Type B pancreatic cell (in vitro differentiated cells): ENCODE results near the gene TMEM256. TPM values are rescaled to one million over a fixed set of nuclear protein-coding genes. Genes with fewer than 3 reads are reported as not detected.
A peak's percentile ranks its signal among the peaks of the same experiment; 100 is the strongest.

Source experiments
- DNase-seq: peaks from one replicate; pipeline ENCODE4 v3.0.0; 2021; ENCODE audit warnings: mixed read lengths; ENCODE audit not compliant: unreplicated experiment; ENCODE audit errors: extremely low spot score
- H3K27ac Mint-ChIP-seq: 2 replicates; pipeline ENCODE4 v1.8.0; 2021; ENCODE audit warnings: mild to moderate bottlenecking, mixed read lengths
- H3K27me3 Mint-ChIP-seq: 2 replicates; pipeline ENCODE4 v1.8.0; 2021; ENCODE audit warnings: mixed read lengths
- H3K36me3 Mint-ChIP-seq: 2 replicates; pipeline ENCODE4 v1.8.0; 2021; ENCODE audit warnings: mixed read lengths
- H3K4me1 Mint-ChIP-seq: one replicate; pipeline ENCODE4 v1.8.0; 2021; ENCODE audit warnings: mixed read lengths; ENCODE audit not compliant: unreplicated experiment
- H3K4me3 Mint-ChIP-seq: 2 replicates; pipeline ENCODE4 v1.8.0; 2021; ENCODE audit warnings: mild to moderate bottlenecking, mixed read lengths
- H3K9me3 Mint-ChIP-seq: 2 replicates; pipeline ENCODE4 v1.8.0; 2021; ENCODE audit warnings: mixed read lengths
- total RNA-seq: library from RNA; stranded (reverse); gene quantifications from 2 replicates; pipeline ENCODE4 v1.2.1, GENCODE V29; 2021; ENCODE audit warnings: low replicate concordance
- TF ChIP-seq, protein P1 (sequence below): fragments of 200-600 bp; sonication (generic); conservative IDR thresholded peaks from 2 replicates; pipeline ENCODE4 v1.5.0; 2021; ENCODE audit warnings: antibody characterized with exemption, mild to moderate bottlenecking

Gene TMEM256
- total RNA-seq, 1 donor from 2014 or later, result 89.8 TPM

DNA sequence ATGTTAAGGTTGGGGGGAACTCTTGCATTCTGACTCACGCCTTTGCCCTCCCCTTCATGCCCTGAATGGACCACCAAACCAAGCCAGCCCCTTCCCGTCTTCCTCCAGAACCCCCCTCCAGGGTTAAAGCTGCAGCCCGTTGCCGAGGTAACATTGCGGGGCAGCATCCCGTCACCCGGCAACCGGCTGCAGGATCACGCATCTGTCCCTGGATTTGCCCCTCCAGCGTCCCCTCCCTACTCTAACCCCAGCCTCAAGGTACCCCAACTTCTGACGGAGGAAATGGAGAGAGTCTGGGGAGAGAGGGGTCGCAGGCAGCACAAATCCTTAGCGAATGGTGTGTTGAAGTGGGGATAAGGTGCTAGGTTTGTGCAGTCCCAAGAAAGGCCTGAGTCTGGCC lies 3.2 kb upstream of the TMEM256 start:
- Mint-ChIP-seq H3K27ac (no peak overlapping the region), H3K4me3 (peak overlapping the region; percentile 52), H3K27me3 (peaks cover 4% of the 10 kb centered on the region), H3K36me3 (peaks cover 12% of the 10 kb centered on the region), H3K4me1 (peaks cover 12% of the 10 kb centered on the region), H3K9me3 (no peaks in the 10 kb centered on the region)
- DNase-seq, result no peak
- TF ChIP-seq, protein P1, sequence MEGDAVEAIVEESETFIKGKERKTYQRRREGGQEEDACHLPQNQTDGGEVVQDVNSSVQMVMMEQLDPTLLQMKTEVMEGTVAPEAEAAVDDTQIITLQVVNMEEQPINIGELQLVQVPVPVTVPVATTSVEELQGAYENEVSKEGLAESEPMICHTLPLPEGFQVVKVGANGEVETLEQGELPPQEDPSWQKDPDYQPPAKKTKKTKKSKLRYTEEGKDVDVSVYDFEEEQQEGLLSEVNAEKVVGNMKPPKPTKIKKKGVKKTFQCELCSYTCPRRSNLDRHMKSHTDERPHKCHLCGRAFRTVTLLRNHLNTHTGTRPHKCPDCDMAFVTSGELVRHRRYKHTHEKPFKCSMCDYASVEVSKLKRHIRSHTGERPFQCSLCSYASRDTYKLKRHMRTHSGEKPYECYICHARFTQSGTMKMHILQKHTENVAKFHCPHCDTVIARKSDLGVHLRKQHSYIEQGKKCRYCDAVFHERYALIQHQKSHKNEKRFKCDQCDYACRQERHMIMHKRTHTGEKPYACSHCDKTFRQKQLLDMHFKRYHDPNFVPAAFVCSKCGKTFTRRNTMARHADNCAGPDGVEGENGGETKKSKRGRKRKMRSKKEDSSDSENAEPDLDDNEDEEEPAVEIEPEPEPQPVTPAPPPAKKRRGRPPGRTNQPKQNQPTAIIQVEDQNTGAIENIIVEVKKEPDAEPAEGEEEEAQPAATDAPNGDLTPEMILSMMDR, result no peak

DNA sequence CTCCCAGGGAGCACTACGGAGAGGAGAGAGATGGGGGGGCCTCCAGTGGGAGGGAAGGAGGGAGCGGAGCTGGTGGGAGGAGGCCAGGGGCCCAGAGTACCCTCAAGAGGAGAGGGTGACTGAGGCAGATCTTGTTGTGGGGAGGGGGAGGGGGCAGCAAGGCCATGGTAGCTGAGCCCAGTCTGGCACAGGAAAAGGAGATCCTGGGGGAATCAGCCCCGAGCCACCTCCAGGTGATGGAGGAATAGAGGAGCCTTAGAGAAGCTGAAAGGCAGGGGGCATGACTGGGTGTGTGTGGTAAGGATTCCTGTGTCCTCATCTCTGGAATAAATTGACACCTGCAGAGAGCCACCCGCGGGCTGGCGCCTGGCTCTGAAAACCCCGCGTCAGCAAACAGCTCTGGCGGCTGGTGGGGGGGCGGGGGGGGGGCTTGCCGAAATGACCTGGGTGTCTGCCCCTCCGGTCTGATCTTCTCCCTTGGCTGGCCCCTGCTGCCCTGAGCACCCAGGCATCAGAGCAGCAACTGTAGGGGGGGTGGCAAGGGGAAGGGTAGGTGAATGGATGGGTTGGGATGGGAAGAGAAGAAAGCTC lies 2.4 kb upstream of the TMEM256 start:
- H3K4me1 Mint-ChIP-seq, result peaks cover 10% of the 10 kb centered on the region
- peaks cover 12% of the 10 kb centered on the region for H3K36me3 Mint-ChIP-seq
- no peaks in the 10 kb centered on the region for H3K9me3 Mint-ChIP-seq
- DNase-seq, result no peak
- TF ChIP-seq, protein P1, result no peak
- H3K27me3 Mint-ChIP-seq, result peaks cover 4% of the 10 kb centered on the region
- peak overlapping the region; percentile 37 for H3K27ac Mint-ChIP-seq
- peak overlapping the region; percentile 87 for H3K4me3 Mint-ChIP-seq

DNA sequence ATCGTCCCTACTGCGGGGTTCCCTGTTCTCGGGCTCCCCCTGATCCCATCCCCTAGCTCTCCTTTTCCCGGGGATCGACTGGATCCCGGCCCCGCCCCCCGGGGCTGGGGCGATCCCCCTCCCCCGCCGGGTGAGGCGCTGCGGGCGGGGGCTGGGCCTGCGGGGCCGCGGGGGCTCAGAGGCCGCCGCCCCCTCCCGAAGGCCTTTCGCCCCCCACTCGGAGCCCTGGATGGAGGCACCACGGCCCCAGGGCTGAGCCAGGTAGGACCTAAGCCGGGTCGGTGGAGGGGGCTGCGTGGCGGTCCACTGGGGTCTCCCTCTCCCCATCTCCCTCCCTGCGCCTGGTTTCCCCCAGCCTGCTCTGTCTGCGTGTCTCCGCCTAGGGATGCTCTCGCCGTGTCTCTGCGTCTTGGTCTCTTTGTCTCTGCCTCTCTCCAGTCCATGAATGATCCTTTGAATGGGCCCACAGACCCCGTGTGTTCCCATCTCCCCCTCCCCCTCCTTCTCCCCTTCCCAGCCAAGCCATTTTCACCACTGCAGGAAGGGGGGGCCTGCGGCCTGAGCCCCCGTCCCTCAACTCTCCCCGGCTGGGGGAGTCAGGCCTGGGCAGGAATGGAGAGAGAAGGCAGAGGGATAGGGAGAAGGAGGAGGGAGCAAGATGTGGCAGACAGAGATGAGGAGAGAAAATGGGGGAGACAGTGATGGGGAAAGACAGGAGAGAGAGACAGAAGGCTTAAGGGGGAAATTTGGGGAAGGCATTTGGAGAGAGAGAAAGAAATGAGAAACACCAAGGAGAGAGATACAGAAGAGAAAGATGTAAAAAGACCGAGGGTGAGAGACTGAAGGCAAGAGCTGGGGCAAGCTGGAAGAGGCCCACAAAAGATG lies 1.7 kb upstream of the TMEM256 start:
- peak overlapping the region; percentile 46 for H3K27ac Mint-ChIP-seq
- no peaks in the 10 kb centered on the region for H3K9me3 Mint-ChIP-seq
- no peak for DNase-seq
- H3K36me3 Mint-ChIP-seq, result peaks cover 12% of the 10 kb centered on the region
- H3K4me1 Mint-ChIP-seq, result peaks cover 10% of the 10 kb centered on the region
- H3K27me3 Mint-ChIP-seq, result peaks cover 4% of the 10 kb centered on the region
- TF ChIP-seq, protein P1, result no peak
- peak overlapping the region; percentile 88 for H3K4me3 Mint-ChIP-seq

DNA sequence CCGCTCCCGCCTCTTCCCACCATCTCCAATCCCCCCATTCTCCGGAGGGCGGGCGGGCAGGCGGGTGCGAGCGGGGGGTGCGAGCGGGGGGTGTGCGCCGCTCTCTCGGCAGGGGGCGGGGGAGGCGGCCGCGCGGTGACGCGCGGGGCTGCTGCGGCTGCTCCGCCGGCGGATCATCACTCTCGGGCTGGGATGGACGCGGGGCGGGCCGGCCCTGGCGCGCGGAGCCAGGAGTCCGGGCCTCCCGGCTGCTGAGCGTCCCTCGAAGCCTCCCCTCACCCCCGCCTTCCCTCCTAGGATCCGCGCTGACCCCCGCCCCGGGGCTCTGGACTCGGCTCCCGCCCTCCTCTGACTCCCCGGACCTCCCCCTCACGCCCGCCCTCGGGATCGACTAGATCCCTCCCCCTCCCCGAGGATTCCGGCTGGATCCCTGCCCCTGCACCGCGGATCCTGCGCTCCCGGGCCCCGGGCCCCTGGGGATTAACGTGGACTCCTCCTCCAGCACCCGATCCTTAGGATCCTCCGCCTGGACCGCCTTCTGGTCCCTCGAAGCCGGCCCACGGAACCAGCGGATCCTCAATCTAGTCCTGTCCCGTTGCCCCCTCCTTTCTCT lies 946 bp upstream of the TMEM256 start:
- Mint-ChIP-seq H3K27me3 (peaks cover 4% of the 10 kb centered on the region), H3K4me3 (peak overlapping the region; percentile 94), H3K27ac (peak overlapping the region; percentile 96), H3K9me3 (no peaks in the 10 kb centered on the region), H3K4me1 (peaks cover 11% of the 10 kb centered on the region), H3K36me3 (peaks cover 9% of the 10 kb centered on the region)
- no peak for DNase-seq
- TF ChIP-seq, protein P1, result no peak

DNA sequence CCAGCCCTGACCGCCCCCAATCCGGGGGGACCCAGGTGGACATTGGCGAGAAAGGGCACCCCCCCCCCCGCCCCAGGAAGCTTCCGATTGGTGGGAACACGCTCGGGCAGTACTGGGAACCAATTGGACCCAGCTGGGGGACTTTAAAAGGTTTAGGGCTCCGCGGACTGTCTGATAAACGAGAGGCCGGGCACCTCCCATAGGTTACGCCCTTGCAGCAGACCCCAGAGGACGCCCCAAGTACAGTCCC lies 245 bp downstream of the TMEM256 start:
- H3K27me3 Mint-ChIP-seq, result peaks cover 4% of the 10 kb centered on the region
- H3K27ac Mint-ChIP-seq, result peak overlapping the region; percentile 96
- TF ChIP-seq, protein P1, result no peak
- H3K36me3 Mint-ChIP-seq, result no peaks in the 10 kb centered on the region
- H3K4me3 Mint-ChIP-seq, result peak overlapping the region; percentile 94
- no peaks in the 10 kb centered on the region for H3K9me3 Mint-ChIP-seq
- peaks cover 14% of the 10 kb centered on the region for H3K4me1 Mint-ChIP-seq
- DNase-seq, result no peak
